ENCODE measurements around the gene ARHGEF11. TPM values are rescaled to one million over a fixed set of nuclear protein-coding genes. Genes with fewer than 3 reads are reported as not detected.

Gene ARHGEF11
- 12.4 and 22.3 TPM in 2 replicates for total RNA-seq

DNA sequence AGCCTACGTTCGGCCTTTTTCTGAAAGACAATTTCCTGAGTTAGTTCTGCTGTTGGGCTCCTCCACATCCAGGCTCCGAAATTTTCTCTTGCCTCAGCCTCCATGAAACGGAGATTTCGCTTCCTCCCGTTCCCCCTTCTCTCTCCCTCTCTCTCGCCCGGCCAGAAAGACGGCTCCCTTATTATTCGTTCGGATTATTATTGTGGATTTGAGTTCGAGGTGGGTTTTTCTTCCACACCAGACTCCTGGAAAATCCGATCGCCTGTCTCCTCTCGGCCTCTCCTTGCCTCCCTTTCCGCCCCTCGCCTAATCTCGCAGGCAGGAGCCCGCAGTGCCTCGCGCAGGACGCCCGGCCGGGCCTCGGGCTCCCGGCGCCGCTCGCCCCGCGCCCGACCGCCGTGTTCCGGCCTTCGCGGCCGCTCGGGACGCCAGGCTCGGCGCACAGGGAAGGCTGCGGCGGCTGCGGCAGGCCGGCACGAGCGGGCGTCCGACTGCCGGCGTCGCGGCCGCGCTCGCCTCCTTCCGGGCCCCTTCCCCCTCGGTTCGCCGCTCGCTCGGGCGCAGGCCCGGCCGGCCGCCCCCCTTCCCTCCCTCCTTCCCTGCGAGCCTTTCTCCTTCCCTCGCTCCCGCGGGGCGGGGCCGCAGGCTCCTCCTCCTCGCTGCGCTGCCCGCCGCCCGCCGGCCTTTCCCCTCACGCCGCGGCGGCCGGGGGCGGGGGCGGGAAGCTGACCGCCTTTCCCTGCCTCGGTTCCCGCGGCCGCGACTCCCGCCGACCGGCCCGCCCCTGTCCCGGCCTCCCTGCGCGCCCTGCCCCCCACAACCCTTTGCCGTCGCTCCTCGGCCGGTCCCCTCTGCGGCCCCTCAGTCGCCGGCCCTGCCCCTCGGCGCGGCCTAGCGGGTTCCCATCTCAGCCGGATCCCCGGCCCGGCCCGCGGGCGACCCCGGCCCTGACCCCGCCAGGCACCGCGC is at the start of gene ARHGEF11:
Gene ARHGEF11, minus strand, starts transcription at position 493 of the 969 bp plus-strand sequence. CDS start 1,412 bp downstream, outside the sequence.
- H3K4me3 ChIP-seq (ENCODE audit: low read depth, low read length): peak within 1 kb of the TSS; percentile 50
- TF ChIP-seq CTCF (IDR thresholded peaks at IDR 0.05; ENCODE audit: insufficient read depth, low read length, severe bottlenecking): no peak
- FAIRE-seq (no peak), DNase-seq (ENCODE audit: low read depth) (peak; percentile 66)
- H3K36me3 ChIP-seq (ENCODE audit: control insufficient read depth, insufficient read depth, low read length): no peaks in the 10 kb centered on the region
- no peaks in the 10 kb centered on the region for H3K27me3 ChIP-seq (ENCODE audit: control insufficient read depth, insufficient read depth, low read length)

DNA sequence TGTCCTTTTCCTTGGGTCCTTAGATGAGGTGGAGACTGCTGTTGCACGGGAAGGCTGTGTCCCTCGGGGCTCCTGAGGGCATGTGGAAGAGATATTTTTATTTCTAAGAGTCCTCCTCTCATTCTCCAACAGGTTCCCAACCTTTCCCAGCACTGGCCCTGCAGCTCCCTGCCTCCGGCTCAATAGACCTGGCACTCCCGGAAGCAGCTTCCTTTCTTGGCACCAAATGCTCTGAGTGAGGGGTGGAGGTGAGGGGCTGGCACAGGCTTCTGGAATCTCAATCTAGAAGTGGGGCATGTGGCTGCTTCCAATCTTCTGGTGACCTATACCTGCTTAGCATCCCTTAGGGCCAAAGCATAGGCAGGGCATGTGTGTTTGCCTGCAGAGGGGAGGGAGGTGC is 49.5 kb upstream of the ARHGEF11 start:
- TF ChIP-seq CTCF (IDR thresholded peaks at IDR 0.05; ENCODE audit: insufficient read depth, low read length, severe bottlenecking): no peak
- Histone ChIP-seq H3K27me3 (ENCODE audit: control insufficient read depth, insufficient read depth, low read length) (peaks cover 1% of the 10 kb centered on the region), H3K36me3 (ENCODE audit: control insufficient read depth, insufficient read depth, low read length) (no peaks in the 10 kb centered on the region), H3K4me3 (ENCODE audit: low read depth, low read length) (no peak overlapping the region)
- FAIRE-seq (no peak), DNase-seq (ENCODE audit: low read depth) (no peak)

DNA sequence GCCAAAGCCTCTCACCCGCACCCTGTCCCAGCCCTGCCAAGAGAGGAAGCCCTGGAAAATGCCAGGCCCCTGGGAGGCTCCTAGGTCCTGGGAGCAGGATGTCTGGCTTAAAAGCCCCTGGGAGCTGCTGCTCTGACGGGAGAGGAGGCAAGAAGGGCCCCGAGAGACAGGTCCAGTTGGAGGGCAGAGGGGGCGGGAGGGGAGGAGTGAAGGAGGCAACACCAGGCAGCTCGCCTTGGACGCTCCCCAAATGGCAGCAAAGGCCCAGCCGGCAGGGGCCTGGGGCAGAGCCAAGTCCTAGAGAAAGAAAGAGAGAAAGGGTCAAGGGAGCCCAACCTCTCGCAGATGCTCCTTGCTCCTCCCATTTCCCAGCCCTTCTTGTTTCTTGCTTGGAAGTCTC is 47.3 kb upstream of the ARHGEF11 start:
- Histone ChIP-seq H3K4me3 (ENCODE audit: low read depth, low read length) (no peak overlapping the region), H3K27me3 (ENCODE audit: control insufficient read depth, insufficient read depth, low read length) (peaks cover 1% of the 10 kb centered on the region), H3K36me3 (ENCODE audit: control insufficient read depth, insufficient read depth, low read length) (no peaks in the 10 kb centered on the region)
- no peak for DNase-seq (ENCODE audit: low read depth)
- FAIRE-seq: no peak
- TF ChIP-seq CTCF (IDR thresholded peaks at IDR 0.05; ENCODE audit: insufficient read depth, low read length, severe bottlenecking): no peak

- no peak for TF ChIP-seq CTCF (IDR thresholded peaks at IDR 0.05; ENCODE audit: insufficient read depth, low read length, severe bottlenecking)
- H3K27me3 ChIP-seq (ENCODE audit: control insufficient read depth, insufficient read depth, low read length): peaks cover 1% of the 10 kb centered on the region
- FAIRE-seq: no peak
- DNase-seq (ENCODE audit: low read depth): no peak
- H3K4me3 ChIP-seq (ENCODE audit: low read depth, low read length): no peak overlapping the region
- no peaks in the 10 kb centered on the region for H3K36me3 ChIP-seq (ENCODE audit: control insufficient read depth, insufficient read depth, low read length)
Observed at GRCh38 chr1:157091668-157092273, 46.2 kb upstream of the ARHGEF11 start.

DNA sequence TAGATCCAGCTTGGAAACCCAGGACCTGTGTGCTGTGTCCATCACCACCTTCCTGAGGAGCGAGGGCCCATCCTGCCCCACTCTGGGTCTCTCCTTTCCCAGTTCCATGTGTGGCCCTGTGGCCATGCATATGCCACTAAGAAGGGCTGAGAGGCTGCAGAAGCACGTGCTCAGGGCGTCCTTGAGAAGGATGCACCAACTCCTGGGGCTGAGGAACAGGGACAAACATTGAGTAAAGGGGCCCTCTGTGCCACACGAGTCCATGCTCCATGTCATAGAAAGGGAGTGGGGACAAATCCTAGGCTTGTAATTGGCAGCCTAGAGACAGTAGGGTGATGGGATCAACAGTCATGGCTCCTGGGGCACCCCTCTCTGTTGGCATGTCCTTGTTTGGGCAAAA is 45.6 kb upstream of the ARHGEF11 start:
- no peak overlapping the region for H3K4me3 ChIP-seq (ENCODE audit: low read depth, low read length)
- H3K27me3 ChIP-seq (ENCODE audit: control insufficient read depth, insufficient read depth, low read length): peaks cover 1% of the 10 kb centered on the region
- no peak for TF ChIP-seq CTCF (IDR thresholded peaks at IDR 0.05; ENCODE audit: insufficient read depth, low read length, severe bottlenecking)
- no peaks in the 10 kb centered on the region for H3K36me3 ChIP-seq (ENCODE audit: control insufficient read depth, insufficient read depth, low read length)
- no peak for DNase-seq (ENCODE audit: low read depth)
- FAIRE-seq: no peak
